Kidney capillary endothelial cell (primary cell): Measurements from ENCODE around the gene GDPD5.

ENCODE experiments used
- DNase-seq: peaks from one replicate; pipeline ENCODE4 v3.0.0-alpha.2; 2018; ENCODE audit warnings: low spot score

Gene GDPD5

DNA sequence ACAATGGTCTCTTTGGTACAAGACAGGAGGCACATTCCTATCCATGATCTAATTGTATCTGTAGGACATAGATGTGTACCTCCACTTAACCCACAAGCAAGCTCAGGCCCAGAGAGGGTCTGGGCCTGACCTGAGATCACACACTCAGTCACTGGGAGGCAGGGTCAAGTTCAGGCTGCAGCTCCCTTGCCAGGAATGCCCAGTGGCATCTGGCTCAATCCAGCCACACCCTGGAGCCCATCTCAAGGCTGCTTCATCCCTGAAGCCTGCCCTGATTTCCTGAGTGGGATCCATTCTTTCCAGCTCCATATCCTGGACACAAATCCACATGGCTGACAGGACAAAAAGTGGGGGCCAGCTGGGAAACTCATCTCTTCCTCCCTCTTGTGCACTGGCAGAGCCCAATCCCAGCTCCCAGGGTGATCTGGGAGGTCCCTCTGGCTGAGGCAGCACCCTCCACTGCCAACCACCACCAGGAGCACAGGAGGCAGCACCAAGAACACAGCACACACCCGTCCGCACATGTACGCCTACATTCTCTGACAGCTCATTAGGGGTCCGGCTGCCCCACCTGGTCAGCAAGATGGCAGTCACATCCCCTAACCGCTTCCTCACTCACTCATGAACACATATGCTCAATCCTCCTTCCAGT is 53.5 kb downstream of the GDPD5 start:
- DNase-seq, result no peak

DNA sequence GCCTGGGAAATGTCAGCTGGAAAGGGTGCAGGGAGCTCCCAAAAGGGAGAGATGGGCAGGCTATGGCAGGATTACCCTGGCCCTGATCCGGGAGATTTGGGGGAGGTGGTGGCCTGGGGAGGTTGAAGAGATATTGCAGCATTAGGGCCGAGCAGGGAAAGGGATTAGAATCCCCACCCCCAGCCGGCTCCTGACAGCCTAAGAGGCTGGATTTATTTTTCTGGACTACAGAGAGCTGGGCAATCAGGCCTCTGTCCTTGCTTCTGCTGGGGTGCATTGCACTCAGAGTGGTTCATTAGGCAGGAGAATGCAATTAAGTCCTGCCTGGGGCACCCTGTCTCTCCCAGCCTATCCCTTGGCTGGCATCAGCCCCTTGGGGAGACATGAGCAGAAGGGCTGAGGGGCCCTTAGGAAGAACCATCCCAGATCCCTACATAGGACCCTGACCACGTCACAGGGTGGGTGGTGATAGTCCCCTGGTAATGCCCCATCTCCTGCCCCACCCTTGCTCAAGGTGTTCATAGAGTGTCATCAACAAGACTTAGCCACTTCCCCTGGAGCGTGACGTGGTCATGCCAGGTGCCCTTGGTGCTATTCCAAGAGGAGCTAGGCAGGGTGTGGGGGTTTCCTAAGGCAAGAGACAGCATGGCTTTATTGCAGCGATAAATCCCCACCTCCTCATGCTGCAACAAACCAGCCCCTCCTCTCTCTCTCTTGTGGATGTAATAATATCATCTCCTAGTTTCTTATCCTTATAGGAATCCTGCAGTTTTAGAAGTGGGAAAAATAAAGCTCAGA is 54.4 kb downstream of the GDPD5 start:
- DNase-seq, result no peak

DNA sequence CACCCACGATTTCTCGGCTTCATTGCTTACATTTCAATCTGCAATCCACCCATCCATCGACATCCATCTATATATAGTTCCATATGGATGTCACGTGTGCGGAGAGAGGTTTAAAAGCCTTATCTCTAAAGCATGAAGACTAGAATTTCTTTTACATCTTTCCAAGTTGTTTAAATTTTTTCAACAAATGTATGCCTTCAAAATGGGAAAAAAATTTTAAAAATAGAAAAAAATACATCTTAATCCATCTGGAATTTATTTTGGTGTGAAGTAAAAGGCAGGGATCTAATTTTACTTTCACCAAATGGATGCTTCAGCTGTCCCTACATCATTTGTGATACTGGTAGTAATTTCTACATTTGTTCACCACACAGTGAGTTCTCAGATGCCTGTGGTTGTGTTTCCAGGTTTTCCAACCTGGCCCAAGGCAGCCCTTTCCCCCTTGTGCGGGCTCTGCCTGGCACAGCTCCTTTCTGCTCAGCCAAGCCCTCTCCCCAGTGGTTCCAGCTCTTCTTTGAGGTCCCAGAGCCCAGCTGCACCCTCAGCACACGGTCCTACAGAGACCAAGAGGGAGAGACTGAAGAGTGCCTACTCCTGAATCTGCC is 55.2 kb downstream of the GDPD5 start:
- no peak for DNase-seq

DNA sequence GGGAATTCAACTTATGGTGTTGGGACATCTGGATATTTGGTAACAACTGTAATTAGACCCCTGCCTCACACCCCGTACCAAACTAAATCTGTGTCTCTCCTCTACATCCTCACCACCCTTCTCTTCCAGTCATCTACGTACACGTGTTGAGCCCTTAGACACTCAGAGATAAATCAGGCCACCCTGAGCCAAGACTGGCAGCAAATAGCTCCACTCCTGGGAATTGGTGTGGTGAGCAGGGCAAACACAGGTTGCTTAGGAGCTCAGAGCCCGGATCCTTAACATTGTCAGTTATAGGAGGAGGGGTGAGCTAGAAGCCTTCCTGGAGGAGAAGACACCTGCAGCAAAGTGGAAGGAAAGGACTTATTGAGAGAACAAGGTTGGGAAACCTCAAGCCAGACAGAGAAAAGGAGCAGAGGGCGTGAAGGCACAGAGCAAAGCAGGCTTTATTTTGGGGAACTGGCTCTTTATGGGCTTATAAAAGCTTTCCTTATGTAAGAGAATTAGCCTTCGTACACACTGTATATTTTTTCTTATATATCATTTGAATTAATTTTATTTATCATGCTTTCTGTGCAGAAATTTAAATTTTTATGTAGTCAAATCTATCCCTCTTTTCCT is 55.8 kb downstream of the GDPD5 start:
- no peak for DNase-seq

DNA sequence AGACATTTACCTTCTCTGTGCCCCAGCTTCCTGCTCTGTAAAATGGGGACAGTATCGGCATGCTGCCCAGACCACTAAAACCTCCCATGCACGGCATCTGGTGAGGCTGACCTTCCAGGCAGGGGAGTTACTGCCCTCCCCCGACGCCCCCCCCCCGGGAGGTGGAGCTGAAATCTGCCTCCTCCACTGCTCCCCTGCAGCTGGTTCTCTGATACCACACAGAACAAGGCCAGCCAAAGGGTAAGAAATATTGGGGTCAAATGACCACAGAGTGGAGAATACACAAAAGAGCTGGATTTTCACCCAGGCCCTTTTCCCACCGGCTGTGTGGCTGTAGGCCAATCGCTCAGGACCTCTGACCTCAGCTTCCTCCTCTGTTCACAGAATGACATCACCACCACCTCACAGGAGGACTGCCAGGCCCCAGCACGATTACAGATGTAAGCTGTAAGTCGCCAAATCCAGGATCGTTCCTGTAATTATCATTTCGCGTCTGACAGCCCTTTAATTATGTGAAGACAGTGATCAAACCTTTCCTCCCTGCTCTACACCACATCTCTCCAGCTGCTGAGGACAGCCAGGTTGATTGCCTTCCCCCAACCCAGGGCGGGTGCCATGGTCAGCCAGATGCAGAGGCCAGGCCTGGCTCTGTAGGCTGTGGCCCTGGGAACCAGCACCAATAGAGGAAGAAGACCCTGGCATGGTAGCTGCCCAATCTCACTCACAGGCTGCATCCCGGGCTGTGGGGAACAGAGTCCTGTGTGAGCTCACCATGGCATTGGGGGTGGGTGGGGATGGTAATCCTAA is 57.0 kb downstream of the GDPD5 start:
- DNase-seq, result peak; percentile 78

DNA sequence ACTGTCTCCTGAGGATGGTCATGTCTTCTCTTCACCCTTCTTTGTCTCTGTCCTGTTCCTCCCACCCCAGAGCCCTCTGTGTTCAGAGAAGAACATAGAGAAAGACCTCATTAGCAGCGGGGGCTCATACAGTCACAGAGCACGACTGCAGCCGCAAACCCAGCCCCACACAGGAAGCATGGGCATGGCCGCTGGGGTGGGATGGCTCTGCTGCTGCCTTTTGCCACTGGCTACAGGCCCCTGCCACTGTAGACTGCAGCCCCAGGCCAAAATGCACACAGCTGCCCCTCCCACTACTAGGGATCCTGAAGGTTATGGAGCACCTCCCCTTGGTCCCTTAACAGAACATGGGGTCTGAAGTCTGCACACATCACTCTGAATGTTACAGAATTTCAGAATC is 57.9 kb downstream of the GDPD5 start:
- DNase-seq, result no peak

DNA sequence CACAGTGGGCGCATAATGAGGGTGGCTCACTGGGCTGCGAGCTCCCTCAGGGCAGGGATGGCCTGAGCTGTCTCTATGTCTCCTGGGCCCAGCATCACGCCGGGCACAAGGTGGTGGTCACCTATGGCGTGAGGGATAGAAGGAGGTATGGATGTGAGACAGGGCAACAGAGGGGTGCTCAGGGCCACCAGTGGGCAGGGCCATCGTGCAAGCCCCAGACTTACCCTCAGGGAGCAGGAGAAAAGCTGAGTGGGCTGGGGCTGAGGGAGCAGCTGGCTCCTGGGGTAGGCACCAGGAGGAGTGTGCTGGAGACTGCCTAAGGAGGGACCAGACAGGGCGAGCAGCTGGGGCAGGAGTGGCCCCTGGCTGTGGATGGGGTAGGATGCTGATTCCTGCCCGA is 58.4 kb downstream of the GDPD5 start:
- DNase-seq, result no peak

DNA sequence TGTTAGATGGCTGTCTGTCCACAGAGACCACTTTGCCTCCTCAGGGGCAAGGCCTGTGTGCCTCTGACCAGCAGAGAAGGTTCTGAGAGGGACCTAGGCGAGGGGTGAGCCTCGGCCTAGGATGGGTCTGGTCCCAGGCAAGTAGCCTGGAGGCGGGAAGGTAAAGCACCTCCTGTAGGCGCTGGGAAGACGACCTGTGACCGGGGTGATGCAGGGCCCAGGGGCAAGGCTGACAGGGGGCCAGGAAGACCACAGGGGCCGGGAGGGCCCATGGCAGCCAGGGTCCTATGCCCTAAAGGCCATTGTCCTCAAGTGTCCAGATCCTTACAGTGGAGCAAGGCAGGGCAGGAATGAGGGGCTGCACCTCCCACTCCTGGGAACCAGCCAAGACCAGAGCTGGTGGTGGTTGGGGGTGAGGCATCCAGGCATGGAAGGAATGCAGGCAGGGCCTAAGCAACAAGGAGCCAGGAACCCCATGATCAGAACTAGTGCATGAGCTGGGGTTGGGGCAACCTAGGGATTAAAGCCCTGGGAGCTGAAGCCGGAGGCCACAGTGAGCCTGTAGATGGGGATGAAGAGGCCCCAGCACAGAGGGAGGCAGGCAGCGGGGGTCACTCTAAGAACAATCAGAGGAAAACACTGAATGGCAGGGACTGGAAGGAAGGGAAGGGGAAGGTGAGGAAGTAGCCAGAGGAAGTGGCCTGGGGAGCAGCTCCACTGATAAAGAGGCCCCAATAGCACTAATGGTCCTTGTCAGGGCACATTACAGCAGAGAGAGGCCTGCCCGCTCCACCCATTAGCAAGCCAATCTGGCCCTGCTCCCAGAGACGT is 59.8 kb downstream of the GDPD5 start:
- DNase-seq, result no peak

DNA sequence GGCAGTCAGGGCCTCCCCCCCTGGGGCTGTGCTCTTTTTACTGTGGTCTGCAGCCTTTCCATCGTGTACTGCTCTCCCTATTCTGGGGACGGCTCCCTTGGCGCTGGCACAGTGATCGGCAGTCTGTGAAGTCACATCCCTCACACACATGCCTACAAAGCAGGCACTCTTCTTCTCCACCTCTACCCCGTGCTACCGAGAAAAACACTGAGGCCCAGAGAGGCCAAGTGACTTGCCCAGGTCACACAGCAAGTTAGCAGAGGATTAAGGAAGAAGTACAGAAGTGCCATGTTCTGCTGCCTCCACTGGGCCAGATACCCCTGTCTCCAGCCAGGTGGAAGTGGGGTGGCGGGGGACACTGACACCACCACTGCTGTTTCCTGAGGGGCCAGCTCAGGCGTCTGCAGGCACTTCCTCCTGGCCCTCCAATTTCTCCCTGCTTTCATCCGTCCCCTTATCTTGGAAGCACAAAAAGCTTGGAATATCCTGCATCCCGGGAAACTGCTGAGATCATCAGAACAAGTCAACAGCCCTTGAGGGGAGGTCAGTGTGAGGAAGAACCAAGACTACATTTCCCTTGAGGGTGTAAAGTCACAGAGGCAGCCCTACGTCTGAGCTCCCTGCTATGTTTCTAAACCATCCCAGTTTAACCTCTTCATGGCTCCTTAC is 62.5 kb downstream of the GDPD5 start:
- DNase-seq, result no peak

DNA sequence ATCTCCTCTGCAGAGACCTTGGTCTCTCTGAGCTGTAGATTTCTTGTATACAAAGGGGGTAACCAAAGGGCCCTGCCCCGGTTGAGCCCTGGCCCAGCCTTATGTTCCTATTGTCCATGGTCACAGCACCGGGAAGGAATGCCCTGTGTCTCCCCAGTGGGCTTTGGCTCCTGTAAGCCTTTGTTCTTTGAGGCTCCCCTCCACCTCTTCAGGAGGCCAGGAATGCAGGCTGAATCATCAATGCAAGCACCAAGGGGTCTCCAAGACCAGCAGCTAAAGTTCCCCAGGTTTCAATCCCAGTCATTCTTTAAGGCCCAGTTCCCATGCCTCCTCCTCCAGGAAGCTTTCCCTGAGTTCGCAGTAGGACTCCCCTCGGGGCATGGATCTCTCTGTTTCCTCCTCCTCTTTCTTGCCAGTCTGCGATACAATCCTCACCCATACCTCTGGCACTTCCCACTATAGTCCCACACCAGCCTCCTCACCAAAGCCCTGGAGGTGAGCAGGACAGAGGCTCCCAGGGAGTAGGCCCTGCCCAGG is 63.6 kb downstream of the GDPD5 start:
- no peak for DNase-seq

DNA sequence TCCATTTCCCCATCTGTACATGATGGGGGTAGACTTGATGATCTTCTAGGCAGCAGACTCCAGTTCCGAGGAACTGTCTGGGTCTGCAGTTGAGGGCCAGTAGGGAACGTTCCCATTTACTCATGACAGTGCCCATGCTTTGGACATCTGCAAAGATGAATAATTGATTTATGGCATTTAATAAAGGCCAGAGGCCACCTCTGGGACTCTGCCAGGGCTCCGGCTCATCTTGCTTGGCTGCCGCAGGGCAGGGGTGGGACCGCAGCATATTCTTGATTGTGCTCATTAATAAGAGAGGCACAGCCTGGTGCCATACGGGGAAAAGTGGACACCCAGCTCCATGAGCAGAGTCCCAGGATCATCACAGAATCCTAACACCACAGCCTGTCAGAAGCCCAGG is 64.6 kb downstream of the GDPD5 start:
- DNase-seq, result no peak

DNA sequence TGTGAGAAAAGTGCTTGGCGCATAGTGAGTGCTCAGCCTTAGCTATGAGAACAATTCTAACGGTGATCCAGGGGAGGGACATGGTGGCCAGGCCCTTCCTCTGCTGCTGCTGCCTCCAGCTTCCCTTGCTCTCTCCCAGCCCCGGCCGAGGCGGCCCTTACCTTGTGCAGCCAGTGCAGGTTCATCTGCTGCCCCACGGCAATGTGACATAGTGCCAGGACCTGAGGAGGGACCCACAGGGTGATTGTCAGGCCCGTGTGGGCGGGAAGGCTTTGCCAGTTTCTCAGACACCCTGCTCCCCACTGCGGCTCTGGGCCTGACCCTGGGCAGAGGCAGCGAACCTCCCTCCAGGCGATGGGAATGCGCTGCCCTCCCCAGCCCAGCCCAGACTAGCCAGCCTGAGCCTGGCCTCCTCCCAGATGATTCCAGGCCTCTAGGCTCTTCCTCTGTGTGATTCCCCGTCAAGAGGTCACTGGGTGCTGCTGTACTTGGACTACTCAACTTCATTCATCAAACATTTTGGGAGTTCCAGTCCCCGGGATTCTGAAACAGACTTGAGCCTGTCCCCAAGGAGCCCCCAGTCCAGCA is 69.1 kb downstream of the GDPD5 start:
- no peak for DNase-seq

DNA sequence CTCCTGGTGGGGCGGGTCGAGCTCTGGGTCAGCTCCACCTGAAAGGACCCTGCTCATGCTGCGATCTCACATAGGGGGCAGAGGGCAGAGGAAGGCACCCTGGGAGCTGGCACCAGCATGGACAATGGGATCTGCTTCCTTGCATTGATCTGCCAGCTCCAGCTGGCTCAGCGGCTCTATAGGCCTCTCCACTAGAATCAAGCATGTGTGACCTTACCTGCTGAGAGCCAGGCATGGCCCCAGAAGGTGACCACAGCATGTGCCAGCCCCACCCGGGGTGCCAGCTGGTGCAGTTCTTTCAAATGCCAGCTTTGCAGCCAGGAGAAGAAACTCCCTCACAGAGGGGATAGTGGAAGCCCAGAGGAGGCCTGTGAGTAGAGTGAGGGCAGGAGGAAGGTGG is 70.8 kb downstream of the GDPD5 start:
- no peak for DNase-seq

DNA sequence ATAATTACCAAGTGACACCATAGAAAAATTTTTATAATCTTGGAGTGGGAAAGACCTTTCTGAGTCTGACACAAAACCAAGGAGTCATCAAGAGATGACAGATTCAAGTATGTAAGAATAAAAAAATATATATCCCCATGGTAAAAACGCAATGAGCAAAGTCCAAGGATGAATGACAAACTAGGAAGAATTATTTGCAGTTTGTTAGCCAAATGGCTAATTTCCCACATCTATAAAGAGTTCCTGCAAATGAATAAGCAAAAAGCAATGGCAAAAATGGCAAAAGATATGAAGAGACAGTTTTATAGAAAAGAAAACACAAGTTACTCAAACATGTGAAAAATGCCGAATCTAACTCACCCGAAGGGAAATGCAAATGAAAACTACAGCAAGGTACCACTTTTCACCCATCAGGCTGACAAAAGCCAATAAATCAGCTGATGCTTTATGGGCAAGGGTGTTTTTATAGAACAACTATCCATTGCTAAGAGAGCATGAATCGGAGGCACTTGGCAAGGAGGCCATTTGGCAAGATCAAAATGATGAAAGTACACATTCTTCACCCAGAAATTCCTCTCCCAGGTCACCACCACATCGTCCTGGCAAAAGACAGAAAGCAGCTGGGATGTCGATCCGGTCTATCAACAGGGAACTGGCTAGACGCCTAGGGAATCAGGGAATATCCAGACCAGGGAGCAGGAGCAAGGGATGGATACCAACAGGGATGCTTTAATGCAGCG is 71.7 kb downstream of the GDPD5 start:
- DNase-seq, result no peak

DNA sequence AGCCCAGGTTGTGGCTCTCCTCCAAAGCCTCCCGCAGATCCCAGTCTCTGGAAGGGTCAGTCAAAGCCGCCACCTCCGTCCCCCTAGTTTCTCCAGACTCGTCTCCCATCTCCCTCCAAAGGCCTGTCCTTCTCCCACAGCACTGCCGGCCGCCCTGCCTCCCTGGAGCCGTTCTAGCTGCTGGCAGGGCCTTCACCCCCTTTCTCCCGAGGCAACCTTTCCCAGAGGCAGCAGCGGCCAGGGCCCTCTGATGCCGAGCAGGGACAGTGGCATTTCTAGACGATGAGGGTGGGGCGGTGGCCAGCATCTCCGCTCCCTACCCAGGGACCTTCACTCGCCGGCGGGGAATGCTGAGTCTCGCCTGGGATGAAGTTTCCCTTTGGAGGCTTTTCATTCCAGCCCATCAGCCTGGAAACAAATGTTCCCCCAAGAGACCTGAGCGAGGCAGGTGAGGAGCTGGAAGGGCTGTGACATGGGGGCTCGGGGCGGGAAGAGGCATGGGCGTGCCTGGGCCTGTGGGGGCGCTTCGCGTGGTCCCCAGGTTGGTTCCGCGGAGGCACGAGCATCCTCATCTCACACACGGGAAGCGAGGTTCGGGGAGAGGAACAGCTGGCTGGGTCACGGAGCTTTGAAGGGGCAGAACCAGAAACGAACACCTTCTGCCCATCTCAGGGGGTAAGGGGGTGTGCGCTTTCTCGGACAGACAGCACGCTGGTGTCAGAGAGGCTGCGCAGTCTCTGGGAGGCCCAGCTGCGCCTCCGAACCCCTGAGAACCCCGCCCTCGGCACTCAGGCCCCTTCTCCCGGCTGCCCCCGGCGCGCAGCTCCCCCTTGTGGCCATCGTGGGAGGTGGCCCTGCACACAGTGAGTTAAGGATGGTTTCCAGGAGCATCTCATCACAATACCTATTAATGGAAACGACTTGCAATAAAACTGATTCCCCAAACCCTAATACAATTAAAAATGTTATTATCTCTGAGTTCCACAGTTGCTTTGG is 74.6 kb downstream of the GDPD5 start:
- DNase-seq, result no peak

DNA sequence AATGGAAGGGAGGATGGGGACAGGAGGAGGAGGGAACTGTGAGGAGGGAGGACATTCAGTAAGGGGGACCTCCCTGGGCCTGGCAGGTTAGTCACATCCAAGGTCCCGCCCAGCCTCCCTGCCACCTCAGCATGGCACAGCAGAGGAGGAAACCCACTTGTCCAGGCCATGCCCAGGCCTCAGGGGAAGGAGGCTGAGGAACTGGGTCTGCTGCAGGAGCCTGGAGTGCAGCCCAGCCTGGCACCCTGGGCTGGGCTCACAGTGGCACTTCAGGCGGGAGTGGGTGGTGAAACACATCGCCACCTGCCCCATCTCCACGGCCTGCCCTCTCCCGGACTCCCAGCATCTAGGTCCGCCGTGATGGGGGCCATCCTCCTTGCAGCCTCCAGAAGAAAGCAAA is 75.5 kb downstream of the GDPD5 start:
- DNase-seq, result no peak

DNA sequence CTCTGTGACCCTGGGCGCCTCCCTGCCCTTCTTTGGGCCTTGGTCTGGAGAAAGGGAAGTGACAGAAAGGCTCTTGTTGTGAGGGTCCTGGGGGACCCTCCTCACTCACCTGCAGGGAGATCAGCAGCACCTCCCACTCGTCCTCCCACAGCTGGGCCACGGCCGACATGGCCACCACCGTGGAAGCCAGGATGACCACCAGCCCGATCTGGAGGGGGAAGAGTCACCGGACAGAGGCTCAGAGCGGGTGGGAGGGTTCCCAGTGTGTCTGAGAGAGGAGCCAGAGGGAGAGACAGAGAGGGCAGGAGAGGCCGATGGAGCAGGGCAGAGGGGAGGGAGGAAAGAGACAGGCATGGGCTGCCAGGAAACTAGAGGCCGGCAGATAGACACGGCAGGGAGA is 76.0 kb downstream of the GDPD5 start:
- no peak for DNase-seq

DNA sequence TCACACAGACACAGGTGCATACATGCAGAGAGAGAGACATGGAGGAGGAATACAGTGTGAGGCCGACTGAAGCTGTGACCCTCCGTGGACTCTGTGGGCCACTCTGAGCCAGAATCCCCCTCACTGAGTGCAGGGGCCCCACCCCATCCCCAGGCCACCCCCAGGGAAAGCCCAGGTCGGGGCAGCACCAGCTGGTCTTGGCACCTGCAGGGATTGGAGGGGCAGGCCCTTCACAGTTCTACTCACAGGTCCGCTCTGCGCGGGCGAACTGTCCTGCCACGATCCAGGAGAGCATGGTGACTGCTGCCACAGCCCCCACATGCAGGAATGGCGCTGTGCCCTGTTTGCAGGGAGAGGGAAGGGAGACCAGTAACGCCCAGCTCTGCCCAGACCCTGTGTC is 76.5 kb downstream of the GDPD5 start:
- DNase-seq, result no peak
